Measurements from ENCODE around the gene ITIH4. TPM values are rescaled to one million over a fixed set of nuclear protein-coding genes. Genes with fewer than 3 reads are reported as not detected.

The ITIH4 gene
- total RNA-seq, 1 experiment from 2014 or later, result 1.5 TPM

GRCh38 chr3:52879581-52879980, 49.1 kb upstream of the ITIH4 start:
- BruUV-seq (replicated peaks), result no TSS peak
- ChIA-PET POLR2A (no interaction called here), CTCF (no interaction called here)
- intact Hi-C loops (cut with micrococcal nuclease; ENCODE audit: unreplicated experiment), result no loop called here
- Histone ChIP-seq H3K27me3 (ENCODE audit: control insufficient read depth, insufficient read depth, low read length) (no peaks in the 10 kb centered on the region), H3K27ac (ENCODE audit: low read length) (no peak overlapping the region), H3K4me1 (ENCODE audit: control insufficient read depth, insufficient read depth, low read length) (no peaks in the 10 kb centered on the region), H3K4me3 (ENCODE audit: low read depth in 2 of 2, low read length in 2 of 2) (no peak overlapping the region), H3K36me3 (ENCODE audit: control insufficient read depth, insufficient read depth, low read length) (no peaks in the 10 kb centered on the region), H3K9me3 (ENCODE audit: control insufficient read depth, insufficient read depth, low read depth, low read length) (no peaks in the 10 kb centered on the region)
- in situ Hi-C loops (cut with HindIII; ENCODE audit: low pct_unique_long_range_greater_than_20kb, low sequenced_read_pairs), result no loop called here
- DNase-seq (ENCODE audit: low read depth, low spot score), result no peak
- no peak for ATAC-seq
- no peak for TF ChIP-seq SIN3A (IDR thresholded peaks at IDR 0.05; ENCODE audit: borderline replicate concordance, insufficient read depth, low read depth, low read length)
- TF ChIP-seq TCF7L2 (IDR thresholded peaks at IDR 0.05; ENCODE audit: low read depth, low read length), result no peak
- TF ChIP-seq CTCF (IDR thresholded peaks at IDR 0.05), result no peak
- no peak for TF ChIP-seq REST (IDR thresholded peaks at IDR 0.05; ENCODE audit: insufficient read depth in 1 of 2, low read depth in 2 of 2, low read length in 1 of 2)
- TF ChIP-seq POLR2AphosphoS5 (IDR thresholded peaks at IDR 0.05; ENCODE audit: low read depth, low read length), result no peak

- POLR2A ChIA-PET, result no interaction called here
- in situ Hi-C loops (cut with HindIII; ENCODE audit: low pct_unique_long_range_greater_than_20kb, low sequenced_read_pairs), result no loop called here
- H3K36me3 ChIP-seq (ENCODE audit: control insufficient read depth, insufficient read depth, low read length), result no peaks in the 10 kb centered on the region
- DNase-seq (ENCODE audit: low read depth, low spot score), result no peak
- H3K9me3 ChIP-seq (ENCODE audit: control insufficient read depth, insufficient read depth, low read depth, low read length), result no peaks in the 10 kb centered on the region
- CTCF ChIA-PET, result no interaction called here
- no TSS peak for BruUV-seq (replicated peaks)
- H3K4me1 ChIP-seq (ENCODE audit: control insufficient read depth, insufficient read depth, low read length), result no peaks in the 10 kb centered on the region
- no peak overlapping the region for H3K27ac ChIP-seq (ENCODE audit: low read length)
- intact Hi-C loops (cut with micrococcal nuclease; ENCODE audit: unreplicated experiment), result no loop called here
- TF ChIP-seq SIN3A (IDR thresholded peaks at IDR 0.05; ENCODE audit: borderline replicate concordance, insufficient read depth, low read depth, low read length) (no peak), CTCF (IDR thresholded peaks at IDR 0.05) (no peak), REST (IDR thresholded peaks at IDR 0.05; ENCODE audit: insufficient read depth in 1 of 2, low read depth in 2 of 2, low read length in 1 of 2) (no peak), TCF7L2 (IDR thresholded peaks at IDR 0.05; ENCODE audit: low read depth, low read length) (no peak), POLR2AphosphoS5 (IDR thresholded peaks at IDR 0.05; ENCODE audit: low read depth, low read length) (no peak)
- no peak overlapping the region for H3K4me3 ChIP-seq (ENCODE audit: low read depth in 2 of 2, low read length in 2 of 2)
- no peak for ATAC-seq
- no peaks in the 10 kb centered on the region for H3K27me3 ChIP-seq (ENCODE audit: control insufficient read depth, insufficient read depth, low read length)
Observed at GRCh38 chr3:52879090-52879489, 48.6 kb upstream of the ITIH4 start.
